Hematopoietic multipotent progenitor cell treated with erythropoietin and hydrocortisone succinate and interleukin-3 and kit ligand, for 8 days (in vitro differentiated cells): ENCODE measurements around the gene AIFM3.
"Not testable (repeated sequence)": the region's sequence is repeated elsewhere in the genome, so short reads cannot be mapped to it uniquely, and the experiment has no call there.

Experiments
- DNase-seq: peaks from one replicate; pipeline ENCODE4 v3.0.0-alpha.2; 2015

The AIFM3 gene

DNA sequence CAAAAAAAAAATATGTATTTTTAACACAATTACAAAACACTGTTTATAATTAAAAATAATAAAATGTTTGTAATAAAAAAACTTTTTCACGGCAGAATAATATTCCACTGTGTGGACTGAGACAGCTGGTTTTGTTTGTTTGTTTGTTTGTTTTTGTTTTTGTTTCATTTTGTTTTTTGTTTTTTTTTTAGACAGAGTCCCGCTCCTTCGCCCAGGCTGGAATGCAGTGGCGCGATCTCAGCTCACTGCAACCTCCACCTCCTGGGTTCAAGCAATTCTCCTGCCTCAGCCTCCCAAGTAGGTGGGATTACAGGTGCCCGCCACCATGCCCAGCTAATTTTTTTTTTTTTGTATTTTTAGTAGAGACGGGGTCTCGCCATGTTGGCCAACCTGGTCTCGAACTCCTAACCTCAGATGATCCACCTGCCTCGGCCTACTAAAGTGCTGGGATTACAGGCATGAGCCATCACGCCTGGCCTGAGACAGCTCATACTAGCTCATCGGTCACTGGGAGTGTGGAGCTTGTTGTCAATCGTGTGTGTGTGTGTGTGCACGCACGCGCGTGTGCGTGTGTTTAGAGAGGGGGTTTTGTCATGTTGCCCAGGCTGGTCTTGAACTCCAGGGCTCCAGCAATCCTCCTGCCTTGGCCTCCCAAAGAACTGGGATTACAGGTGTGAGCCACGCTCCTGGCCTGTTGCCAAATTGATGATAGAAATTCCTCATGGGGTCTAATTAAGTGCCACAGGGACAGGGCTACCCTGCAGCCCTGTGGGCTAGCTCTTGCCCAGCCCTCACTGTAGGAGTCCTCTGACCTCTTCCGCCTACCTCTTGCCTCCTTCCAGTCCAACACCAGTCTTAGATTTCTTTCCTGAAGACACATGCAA lies 7.2 kb upstream of the AIFM3 start:
- no peak for DNase-seq

DNA sequence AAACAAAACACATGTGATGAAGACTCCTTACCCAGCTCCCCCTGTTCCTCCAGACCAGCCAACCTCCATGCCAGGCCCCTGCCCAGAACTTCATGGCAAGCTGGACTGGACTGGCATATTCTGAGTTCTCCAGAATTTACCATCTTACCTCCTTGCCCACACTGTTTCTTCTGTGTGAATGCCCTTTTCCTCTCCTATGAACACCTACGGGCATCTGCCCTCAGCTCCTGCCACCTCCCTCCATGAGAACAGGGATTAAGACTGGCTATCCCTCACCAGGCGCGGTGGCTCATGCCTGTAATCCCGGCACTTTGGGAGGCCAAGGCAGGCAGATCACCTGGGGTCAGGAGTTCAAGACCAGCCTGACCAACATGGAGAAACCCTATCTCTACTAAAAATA lies 6.4 kb upstream of the AIFM3 start:
- no peak for DNase-seq

DNA sequence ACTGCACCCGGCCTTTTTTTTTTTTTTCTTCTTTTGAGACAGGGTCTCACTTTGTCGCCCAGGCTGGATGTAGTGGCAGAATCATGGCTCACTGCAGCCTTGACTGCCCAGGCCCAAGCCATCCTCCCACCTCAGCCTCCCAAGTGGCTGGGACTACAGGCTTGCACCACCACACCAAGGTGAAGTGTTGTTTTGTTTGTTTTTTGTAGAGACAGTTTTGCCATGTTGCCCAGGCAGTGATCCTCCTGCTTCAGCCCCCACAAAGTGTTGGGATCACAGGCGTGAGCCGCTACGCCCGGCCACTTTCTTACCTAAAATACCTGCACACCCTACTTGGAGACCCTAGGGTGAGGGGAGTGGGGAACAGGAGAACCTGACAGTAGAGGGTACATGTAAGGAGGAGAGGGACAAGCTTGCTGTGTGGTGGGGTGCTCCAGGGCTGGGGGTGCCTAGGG lies 4.5 kb upstream of the AIFM3 start:
- DNase-seq: no peak

DNA sequence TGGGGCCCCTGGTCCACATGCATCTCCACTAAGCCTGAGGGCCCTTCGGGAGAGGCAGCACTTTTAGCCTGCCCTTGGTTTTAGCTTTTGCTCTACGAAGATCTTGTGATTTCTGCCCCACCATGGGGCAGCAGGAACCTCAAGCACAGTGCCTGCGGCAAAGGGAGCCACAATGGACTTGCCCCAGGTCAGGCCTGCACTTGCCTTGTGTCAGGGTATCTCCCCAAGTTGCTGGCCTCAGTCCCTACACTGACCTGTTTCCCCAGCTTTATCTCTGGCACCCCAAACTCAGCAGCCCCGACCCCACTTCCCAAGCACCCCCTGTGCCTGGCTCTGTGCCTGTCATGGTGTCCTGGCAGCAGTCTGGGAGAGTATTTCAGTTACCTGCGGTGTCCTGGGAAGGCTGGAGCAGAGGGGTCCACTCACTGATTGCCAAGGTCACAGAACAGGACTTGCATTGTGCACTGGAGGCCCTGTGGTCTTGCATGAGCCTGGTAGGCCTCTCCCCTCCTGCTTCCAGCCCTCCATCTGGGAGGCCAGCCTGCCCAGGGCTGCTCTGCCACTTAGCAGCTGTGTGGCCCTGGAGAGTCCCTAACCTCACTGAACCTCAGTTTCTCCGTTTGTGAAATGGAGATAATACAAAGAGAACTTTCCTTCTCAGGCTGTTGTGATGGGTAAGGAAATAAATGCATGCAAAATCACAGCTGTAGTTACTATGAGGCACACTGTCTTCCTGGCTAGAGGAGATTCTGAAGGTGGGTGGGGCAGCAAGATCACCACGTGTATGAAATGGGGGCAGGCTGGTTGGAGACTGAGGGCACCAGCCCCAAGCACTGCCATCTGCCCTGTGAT lies 3.6 kb upstream of the AIFM3 start:
- DNase-seq: no peak

DNA sequence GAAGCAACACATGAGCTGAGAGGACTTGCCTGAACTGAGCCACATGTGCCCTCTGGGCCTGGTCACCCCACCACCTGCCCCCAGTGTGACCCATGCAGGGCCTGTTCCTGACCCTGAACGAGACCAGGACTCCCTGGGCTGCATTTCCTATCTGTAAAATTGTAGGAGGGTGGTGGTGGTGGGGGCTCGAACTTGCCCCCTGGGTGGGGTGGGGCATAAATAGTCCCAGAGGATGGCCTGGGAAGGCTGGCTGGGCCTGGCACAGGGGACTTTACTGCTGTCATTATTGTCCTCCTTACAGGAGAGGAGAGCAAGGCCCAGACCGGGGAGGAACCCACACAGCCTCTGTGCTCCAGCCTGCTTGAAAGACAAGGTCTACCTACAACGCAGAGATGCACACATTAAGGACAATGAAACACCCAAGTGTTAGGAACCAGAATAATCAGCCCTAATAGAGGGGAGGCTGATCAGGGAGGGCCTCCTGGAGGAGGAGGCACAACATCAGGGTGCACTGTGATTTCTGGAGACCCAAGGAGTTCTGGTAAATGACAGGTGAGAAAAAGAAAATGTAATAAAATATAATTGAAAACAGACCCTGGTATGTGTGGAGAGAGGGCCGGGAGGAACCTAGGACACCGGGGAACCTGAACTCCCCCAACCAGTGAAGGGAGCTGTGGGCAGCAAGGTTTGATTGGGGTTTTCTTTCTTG lies 2.8 kb upstream of the AIFM3 start:
- no peak for DNase-seq

DNA sequence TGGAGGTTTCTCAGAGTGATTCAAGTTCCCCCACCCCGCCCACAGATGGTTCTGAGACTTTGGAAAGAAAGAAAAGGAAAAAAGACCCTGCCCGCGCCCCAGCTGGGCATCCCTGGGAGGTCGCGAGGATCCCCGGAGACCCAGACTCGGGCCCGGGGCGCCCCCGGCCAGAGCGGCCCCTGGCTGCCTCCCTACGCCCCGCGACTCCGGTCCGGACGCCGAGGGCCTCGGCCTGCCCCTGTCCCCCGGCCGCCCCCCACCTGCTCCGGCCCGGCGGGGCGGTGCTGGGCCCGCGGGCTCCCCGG lies 2.3 kb upstream of the AIFM3 start:
- DNase-seq: no peak

DNA sequence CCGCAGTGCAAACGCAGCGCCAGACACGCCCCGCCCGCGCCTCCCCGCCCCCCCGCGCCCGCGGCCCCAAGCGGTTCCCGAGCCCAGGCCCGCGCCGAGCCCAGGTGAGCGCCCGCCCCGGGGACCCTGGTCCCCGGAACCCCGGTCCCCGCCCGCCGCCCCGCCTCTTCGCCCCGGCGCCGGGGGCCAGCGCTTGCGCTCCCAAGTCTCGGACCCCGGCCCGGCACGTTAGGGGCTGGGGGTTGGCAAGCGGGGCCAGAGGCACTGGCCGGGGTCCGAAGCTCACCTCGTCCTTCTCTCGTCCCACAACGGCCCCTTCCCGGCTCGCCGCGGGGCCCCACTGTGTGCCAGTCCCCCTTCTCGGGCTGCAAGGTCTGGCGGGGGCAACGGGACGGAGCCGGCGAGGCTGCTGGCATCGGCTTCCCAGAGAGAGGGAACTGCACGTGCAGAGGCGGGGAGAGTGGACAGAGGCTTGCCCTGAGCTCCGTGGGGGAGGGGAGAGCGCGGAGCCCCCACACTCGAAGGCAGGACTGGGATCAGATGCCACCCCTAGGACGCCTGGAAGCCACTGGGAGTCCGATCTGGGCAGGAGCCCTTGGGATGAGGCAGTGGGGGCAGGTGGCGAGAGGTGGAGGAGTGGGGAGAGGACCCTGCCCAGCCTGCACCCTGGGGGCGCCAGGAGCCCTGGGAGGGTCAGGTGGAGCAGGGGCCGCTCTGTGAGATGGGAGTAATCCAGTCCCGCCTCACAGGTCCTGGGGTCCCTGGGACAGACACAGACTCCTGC lies 1.8 kb upstream of the AIFM3 start:
- no peak for DNase-seq

DNA sequence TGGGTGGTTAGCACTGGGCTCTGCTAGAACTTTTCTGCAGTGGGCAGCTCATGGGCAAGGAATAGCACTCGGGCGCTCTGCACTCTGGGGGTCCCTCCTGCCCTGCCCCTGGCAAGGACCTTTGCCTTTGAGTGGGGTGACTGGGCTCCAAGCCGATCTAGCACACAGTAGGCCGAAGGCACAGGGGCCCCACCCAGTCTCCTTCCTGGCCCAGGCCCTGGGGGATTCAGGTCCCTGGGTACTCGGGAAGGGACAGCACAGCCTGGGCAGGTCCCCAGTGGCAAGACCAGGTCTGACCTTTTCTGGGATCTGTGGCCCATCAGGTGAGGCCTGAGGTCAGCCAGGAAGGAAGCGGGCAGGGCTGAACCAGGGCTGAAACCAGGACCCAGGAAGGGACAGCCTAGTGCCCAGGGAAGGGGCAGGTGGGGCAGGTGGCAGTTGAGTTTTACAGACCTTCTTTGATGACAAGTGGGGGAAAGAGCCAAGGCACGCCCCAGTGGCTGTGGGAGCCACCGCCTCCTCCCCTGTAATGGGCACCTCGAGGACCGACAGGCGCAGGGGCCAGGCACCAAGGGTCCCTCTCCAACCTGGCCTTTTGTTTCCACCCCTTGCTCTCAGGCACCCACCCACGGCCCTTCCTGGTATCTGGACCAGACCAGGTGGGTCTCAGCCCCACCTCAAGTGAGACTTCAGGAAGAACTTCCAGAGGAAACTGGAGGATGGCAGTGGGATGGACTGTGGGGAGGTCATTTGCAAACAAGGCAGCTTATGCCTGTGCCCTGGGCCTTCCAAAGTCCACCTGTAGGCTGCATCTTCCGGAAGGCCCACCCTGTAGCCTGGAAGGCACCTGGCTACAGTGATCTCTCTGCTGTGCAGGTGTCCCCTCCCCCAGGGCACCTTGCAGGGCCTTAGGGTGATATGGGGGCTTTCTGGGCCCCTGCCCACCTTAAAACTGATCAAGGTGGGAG lies 883 bp upstream of the AIFM3 start:
- no peak for DNase-seq

DNA sequence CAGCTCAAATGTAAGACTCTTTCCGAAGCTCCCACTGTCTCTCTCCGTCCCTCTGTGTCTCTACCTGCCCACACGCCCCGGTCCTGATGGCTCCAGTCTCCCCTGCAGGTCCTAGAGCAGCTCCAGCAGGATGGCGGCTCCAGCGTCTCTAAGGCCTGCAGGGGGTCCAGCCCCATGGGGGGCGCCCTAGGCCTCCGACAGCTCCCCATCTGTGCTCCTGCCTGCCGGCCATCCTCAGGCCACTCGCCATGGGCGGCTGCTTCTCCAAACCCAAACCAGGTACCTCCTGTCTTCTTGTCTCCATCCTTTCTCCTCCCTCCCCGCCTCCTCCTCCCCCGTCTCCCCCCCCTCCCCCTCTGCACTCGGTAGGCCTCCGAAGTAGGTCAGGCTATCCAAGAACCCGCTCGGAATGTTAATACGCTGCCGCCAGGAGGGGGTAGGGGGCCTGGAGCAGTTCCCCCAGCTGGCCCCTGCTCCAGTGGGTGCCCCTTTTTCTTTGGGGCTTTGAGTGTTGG lies 699 bp downstream of the AIFM3 start:
- DNase-seq: no peak

DNA sequence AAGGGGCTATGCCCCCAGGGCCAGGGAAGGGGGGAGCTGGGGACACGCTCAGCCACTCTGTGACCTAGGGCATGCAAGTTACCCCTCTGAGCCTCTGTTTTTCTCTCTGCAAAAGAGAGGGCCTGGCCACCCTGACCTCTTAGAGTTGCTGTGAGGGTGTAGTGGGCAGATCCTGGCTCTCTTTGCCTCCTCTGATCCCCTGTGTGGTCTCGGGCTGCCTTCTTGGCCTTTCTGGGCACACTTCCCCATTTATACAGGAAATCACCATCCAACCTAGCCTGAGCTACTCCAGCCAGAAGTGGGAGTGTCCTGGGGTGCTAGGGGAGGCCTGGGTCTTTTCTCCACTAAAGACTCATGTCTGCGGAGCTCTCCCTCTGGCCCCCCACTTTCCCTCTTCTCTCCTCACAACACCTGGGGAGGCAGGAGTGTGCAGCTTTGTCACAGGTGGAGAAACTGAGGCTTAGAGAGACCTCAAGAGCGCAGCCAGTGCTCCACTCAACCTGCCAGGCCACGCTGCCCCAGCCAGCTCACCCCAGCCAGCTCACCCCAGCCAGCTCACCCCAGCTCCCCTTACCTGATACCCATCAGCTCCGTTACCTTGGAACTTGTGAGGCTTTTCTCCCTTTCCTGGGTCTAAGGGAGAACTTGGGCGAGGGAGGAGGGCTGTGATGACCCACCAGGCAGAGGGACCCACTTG lies 1.4 kb downstream of the AIFM3 start:
- no peak for DNase-seq

DNA sequence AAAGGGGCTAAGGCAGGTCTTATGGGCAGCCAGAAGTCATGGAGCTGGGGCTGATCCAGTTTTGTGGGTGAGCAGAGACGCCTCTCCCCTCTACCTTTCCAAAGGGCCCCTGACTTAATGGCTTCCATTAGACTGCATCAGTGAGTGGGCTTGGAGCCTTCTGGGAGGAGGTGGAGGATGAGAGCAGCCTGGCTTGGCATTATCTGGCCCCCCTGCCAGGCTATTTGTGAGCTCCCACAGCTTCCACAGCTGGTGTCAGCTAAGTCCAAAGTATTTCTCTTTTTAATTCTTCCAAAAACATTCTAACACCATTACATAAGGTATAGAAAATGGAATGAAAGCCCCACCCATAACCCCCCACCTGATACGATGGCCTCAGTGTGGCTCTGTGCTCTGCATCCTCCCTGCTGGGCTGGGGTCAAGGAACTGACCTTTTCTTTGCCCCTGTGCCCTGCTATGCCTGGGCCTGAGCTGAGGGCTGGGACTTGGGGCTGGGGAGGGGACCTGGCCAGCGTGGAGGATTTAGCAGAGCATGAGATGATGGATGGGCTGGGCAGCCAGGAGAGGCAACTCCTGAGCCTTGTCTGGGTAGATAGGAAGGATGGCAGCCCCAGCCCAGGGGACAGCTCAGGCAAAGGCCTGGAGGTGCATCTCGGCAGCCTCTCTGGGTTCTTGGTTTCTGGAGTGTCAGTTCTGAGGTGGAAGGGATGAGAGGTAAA lies 4.0 kb downstream of the AIFM3 start:
- no peak for DNase-seq

DNA sequence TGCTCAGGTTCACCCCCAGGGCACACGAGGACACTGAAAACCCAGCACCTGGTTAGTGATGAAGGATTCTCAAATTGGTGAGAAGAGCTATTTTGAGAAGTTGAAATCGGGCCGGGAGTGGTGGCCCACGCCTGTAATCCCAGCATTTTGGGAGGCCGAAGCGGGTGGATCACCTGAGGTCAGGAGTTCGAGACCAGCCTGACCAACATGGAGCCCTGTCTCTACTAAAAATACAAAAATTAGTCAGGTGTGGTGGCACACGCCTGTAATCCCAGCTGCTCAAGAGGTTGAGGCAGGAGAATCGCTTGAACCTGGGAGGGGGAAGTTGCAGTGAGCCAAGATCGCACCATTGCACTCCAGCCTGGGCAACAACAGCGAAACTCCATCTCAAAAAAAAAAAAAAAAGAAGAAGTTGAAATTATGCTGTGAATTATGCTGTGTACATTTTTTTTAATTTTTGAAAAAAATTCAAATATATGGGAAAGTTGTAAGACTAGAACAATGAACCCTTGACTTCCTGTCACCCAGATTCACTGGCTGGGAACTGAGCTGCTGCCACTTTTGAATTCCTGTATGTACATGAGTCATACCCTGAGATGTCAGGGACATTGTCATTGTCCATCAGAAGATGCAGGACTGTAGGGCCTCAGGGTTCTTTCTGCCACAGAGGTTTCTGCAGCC lies 5.1 kb downstream of the AIFM3 start:
- DNase-seq: not testable (repeated sequence)

DNA sequence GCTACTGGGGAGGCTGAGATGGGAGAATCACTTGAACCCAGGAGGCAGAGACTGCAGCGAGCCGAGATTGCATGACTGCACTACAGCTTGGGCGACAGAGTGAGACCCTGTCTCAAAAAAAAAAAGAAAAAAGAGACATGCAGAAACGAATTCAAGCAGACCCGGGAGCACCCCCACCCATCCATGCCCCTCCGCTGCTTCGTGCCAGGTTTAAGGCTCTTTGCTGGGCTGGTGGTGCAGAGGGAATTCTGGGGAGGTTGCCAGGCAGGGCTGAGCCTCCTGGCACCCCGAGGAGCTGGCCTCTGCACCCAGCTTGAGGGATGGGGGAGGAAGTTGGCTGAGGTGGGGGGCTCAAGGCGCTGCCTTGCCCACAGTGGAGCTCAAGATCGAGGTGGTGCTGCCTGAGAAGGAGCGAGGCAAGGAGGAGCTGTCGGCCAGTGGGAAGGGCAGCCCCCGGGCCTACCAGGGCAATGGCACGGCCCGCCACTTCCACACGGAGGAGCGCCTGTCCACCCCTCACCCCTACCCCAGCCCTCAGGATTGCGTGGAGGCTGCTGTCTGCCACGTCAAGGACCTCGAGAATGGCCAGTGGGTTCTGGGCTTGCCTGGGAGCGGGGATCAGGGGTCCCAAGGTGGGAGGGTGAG lies 6.0 kb downstream of the AIFM3 start:
- DNase-seq: no peak

DNA sequence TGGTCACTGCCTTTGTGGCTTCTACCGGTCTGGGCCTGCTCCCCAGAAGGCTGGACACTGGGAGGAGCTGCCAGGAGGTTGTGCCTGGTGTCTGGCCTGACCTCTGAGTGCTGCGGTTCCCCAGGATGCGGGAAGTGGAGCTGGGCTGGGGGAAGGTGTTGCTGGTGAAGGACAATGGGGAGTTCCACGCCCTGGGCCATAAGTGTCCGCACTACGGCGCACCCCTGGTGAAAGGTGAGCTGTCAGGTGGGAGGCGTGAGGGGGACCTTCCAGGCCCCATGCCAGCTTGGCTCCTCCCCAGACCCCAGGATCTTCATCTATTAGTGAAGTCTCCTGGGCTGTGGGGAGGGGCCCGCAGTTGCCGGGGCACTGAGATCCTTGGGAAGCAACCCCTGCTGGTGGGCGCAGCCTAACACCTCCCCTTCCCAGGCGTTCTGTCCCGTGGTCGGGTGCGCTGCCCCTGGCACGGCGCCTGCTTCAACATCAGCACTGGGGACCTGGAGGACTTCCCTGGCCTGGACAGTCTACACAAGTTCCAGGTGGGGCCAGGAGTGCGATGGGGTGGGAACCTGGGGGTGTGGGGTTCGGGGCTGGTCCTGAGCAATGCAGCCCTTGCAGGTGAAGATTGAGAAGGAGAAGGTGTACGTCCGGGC lies 6.7 kb downstream of the AIFM3 start:
- no peak for DNase-seq

DNA sequence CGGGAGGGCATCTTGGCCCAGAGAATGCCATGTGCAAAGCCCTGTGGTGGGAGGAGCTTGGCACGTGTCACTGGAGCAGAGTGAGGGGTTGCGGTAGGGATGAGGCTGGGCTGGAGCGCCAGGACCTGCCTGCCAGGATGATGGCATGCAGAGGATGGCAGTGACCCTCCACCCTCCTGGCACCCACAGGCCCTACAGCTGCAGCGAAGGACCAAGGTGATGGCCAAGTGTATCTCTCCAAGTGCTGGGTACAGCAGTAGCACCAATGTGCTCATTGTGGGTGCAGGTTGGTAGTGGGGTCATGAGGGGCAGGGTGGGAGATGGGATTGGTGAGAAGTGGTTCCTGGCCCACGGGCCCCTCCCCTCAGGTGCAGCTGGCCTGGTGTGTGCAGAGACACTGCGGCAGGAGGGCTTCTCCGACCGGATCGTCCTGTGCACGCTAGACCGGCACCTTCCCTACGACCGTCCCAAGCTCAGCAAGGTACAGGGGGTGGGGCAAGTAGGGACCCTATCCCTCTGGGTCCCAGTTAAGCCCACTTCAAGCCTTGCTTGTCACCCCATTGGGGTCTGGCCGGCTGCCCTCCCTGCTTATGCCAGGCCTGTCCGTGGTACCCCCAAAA lies 7.4 kb downstream of the AIFM3 start:
- no peak for DNase-seq

DNA sequence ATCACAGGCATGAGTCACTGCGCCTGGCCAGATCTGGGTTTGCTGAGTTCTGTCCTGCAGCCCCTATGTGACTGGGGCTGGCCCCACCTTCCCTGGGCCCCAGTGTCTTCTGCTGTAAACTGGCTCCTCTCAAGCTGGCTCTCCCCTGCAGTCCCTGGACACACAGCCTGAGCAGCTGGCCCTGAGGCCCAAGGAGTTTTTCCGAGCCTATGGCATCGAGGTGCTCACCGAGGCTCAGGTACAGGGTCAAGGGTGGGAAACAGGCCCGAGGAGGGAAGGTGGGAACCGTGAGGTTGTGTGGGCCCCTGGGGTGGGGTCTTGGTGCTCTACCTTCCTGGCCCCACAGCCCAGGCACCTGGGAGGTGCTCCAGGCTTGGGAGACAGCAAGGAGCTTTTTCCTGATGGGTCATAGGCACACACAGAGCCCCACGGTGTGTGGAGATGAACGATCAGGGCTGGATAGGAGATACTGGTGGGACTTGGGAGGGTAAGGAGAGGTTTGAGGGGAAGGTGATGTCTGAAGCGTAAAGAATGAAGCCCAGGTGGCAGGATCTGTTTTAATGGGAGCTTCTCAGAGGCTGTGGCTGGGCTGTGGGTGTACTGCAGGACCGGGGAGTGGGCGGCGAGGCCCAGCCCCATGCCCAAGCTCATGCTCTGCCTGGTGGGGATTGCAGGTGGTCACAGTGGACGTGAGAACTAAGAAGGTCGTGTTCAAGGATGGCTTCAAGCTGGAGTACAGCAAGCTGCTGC lies 8.7 kb downstream of the AIFM3 start:
- no peak for DNase-seq

DNA sequence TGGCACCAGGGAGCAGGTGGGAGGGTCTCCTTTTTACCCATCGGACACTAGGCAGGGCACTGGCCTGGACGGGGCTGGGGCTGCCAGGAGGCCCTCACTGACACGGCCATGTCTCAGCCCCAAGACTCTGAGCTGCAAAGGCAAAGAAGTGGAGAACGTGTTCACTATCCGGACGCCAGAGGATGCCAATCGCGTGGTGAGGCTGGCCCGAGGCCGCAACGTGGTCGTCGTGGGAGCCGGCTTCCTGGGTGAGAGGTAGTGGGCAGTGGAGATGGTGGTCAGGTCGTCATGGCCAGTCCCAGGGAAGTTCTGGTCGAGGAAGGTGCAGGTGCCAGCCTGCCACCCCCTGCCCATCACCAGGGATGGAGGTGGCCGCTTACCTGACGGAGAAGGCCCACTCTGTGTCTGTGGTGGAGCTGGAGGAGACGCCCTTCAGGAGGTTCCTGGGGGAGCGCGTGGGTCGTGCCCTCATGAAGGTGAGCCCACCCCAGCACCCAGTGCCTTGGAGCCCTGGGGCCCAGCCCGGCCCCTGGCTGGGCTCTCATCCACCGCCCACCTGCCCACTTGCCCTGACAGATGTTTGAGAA lies 9.3 kb downstream of the AIFM3 start:
- DNase-seq: no peak
